ENCODE data around the gene RAF1. TPM values are rescaled to one million over a fixed set of nuclear protein-coding genes. Genes with fewer than 3 reads are reported as not detected.

Gene RAF1
- total and polyA plus RNA-seq, 9 of the 15 experiments (the other 6 are each of a cell fraction or from before 2014, with no cell fraction given): 28.0 to 183 (median 85.6) TPM

GRCh38 chr3:12556690-12557472, 107.0 kb downstream of the RAF1 start, which contains the start of gene MKRN2 (continued):
- TF ChIP-seq, protein P1, sequence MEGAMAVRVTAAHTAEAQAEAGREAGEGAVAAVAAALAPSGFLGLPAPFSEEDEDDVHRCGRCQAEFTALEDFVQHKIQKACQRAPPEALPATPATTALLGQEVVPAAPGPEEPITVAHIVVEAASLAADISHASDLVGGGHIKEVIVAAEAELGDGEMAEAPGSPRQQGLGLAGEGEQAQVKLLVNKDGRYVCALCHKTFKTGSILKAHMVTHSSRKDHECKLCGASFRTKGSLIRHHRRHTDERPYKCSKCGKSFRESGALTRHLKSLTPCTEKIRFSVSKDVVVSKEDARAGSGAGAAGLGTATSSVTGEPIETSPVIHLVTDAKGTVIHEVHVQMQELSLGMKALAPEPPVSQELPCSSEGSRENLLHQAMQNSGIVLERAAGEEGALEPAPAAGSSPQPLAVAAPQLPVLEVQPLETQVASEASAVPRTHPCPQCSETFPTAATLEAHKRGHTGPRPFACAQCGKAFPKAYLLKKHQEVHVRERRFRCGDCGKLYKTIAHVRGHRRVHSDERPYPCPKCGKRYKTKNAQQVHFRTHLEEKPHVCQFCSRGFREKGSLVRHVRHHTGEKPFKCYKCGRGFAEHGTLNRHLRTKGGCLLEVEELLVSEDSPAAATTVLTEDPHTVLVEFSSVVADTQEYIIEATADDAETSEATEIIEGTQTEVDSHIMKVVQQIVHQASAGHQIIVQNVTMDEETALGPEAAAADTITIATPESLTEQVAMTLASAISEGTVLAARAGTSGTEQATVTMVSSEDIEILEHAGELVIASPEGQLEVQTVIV (CRISPR knock-in tag; IDR thresholded peaks at IDR 0.05; ENCODE audit: borderline replicate concordance): no peak
- no peak for TF ChIP-seq ZNF398 (CRISPR knock-in tag; IDR thresholded peaks at IDR 0.05)
- TF ChIP-seq ZNF23 (CRISPR knock-in tag; IDR thresholded peaks at IDR 0.05): no peak
- TF ChIP-seq SIX5 (IDR thresholded peaks at IDR 0.05; ENCODE audit: borderline replicate concordance in 1 of 2, insufficient read depth in 1 of 2, low read depth in 1 of 2, low read length in 2 of 2): peak; percentile 52 to 56; a peak in 3 of 4 replicates
- no peak; the same call in 1 of the 2 replicates for TF ChIP-seq MAFK (IDR thresholded peaks at IDR 0.05; ENCODE audit: low read length)
- no peak for TF ChIP-seq HINFP (tag; conservative IDR thresholded peaks at IDR 0.05; ENCODE audit: low read depth)
- no peak for TF ChIP-seq ZNF551 (CRISPR knock-in tag; IDR thresholded peaks at IDR 0.05)
- TF ChIP-seq POLR3G (IDR thresholded peaks at IDR 0.05; ENCODE audit: extremely low read depth, insufficient read length, insufficient replicate concordance): no peak
- no peak for TF ChIP-seq NFE2L1 (tag; IDR thresholded peaks at IDR 0.05; ENCODE audit: borderline replicate concordance, low read depth)
- no peak for TF ChIP-seq PTRF (tag; IDR thresholded peaks at IDR 0.05)
- no peak; the same call in 1 of the 2 replicates for TF ChIP-seq ZNF274 (IDR thresholded peaks at IDR 0.05; ENCODE audit: borderline replicate concordance, low read depth, low read length)
- TF ChIP-seq NR4A1 (CRISPR knock-in tag; IDR thresholded peaks at IDR 0.05): 0 out of 2 replicates have a peak, but pooled peaks have one; percentile 5
- TF ChIP-seq NR4A1 (tag; IDR thresholded peaks at IDR 0.05): peak; percentile 95
- TF ChIP-seq, protein P2, sequence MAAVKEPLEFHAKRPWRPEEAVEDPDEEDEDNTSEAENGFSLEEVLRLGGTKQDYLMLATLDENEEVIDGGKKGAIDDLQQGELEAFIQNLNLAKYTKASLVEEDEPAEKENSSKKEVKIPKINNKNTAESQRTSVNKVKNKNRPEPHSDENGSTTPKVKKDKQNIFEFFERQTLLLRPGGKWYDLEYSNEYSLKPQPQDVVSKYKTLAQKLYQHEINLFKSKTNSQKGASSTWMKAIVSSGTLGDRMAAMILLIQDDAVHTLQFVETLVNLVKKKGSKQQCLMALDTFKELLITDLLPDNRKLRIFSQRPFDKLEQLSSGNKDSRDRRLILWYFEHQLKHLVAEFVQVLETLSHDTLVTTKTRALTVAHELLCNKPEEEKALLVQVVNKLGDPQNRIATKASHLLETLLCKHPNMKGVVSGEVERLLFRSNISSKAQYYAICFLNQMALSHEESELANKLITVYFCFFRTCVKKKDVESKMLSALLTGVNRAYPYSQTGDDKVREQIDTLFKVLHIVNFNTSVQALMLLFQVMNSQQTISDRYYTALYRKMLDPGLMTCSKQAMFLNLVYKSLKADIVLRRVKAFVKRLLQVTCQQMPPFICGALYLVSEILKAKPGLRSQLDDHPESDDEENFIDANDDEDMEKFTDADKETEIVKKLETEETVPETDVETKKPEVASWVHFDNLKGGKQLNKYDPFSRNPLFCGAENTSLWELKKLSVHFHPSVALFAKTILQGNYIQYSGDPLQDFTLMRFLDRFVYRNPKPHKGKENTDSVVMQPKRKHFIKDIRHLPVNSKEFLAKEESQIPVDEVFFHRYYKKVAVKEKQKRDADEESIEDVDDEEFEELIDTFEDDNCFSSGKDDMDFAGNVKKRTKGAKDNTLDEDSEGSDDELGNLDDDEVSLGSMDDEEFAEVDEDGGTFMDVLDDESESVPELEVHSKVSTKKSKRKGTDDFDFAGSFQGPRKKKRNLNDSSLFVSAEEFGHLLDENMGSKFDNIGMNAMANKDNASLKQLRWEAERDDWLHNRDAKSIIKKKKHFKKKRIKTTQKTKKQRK (IDR thresholded peaks at IDR 0.05; ENCODE audit: borderline replicate concordance, low read depth, low read length): no peak
- TF ChIP-seq, protein P3, sequence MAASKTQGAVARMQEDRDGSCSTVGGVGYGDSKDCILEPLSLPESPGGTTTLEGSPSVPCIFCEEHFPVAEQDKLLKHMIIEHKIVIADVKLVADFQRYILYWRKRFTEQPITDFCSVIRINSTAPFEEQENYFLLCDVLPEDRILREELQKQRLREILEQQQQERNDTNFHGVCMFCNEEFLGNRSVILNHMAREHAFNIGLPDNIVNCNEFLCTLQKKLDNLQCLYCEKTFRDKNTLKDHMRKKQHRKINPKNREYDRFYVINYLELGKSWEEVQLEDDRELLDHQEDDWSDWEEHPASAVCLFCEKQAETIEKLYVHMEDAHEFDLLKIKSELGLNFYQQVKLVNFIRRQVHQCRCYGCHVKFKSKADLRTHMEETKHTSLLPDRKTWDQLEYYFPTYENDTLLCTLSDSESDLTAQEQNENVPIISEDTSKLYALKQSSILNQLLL (CRISPR knock-in tag; IDR thresholded peaks at IDR 0.05; ENCODE audit: borderline replicate concordance): no peak

Measured in K562 (cell line).